ENCODE results near the gene HES2. TPM values are rescaled to one million over a fixed set of nuclear protein-coding genes. Genes with fewer than 3 reads are reported as not detected.

The HES2 gene
- polyA plus RNA-seq, 2 of the 4 experiments (the other 2 are of a cell fraction) = 0.75 to 1.8 TPM

DNA sequence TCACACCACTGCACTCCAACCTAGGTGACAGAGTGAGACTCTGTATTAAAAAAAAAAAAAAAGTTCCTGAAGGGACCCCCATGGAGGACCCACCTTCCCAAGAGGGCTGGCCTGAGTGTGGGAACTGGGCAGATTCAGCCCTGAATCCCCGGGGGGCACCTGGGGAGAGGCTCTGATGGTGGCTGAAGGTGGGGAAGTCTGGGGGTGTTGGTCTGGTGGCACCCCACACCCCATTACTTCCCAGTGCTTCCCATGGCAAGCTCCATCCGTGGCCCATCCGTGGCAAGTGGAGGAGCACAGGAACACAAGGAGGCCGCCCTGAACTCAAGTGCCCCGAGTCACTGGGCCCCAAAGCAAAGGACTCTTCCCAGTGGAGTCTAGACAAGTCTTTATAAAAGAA, 47.0 kb upstream of the HES2 start:
- CTCF ChIA-PET = interaction anchor here (0.6 to 3.2 kb wide), 6 partner anchors 9 to 142 kb away, joined by 3 to 11 read pairs (median 4); no protein-coding TSS in a partner anchor
- no peaks in the 10 kb centered on the region for H3K9me3 ChIP-seq
- TF ChIP-seq CHD2 (IDR thresholded peaks at IDR 0.05; ENCODE audit: low read length, partially characterized antibody) (no peak), MYC (IDR thresholded peaks at IDR 0.05; ENCODE audit: borderline replicate concordance, low read length) (no peak), JUNB (IDR thresholded peaks at IDR 0.05) (no peak), ZNF302 (CRISPR knock-in tag; IDR thresholded peaks at IDR 0.05) (no peak), TP53 (CRISPR knock-in tag; IDR thresholded peaks at IDR 0.05) (no peak), ATOH8 (CRISPR knock-in tag; IDR thresholded peaks at IDR 0.05; ENCODE audit: low read depth) (no peak), KDM1A (IDR thresholded peaks at IDR 0.05; ENCODE audit: low read depth) (no peak), PHF8 (IDR thresholded peaks at IDR 0.05; ENCODE audit: borderline replicate concordance, low read depth) (no peak), EHMT2 (IDR thresholded peaks at IDR 0.05; ENCODE audit: low read depth) (no peak), CTCF (IDR thresholded peaks at IDR 0.05) (no peak), HMGXB4 (CRISPR knock-in tag; IDR thresholded peaks at IDR 0.05; ENCODE audit: borderline replicate concordance) (no peak), FOSL2 (IDR thresholded peaks at IDR 0.05) (no peak), FOSL2 (CRISPR knock-in tag; IDR thresholded peaks at IDR 0.05) (no peak), POLR2A (IDR thresholded peaks at IDR 0.05; ENCODE audit: low read length) (no peak), ZSCAN20 (CRISPR knock-in tag; IDR thresholded peaks at IDR 0.05) (no peak), MAZ (IDR thresholded peaks at IDR 0.05; ENCODE audit: borderline replicate concordance, low read depth, low read length) (no peak), NR3C1 (IDR thresholded peaks at IDR 0.05) (no peak), GATA3 (IDR thresholded peaks at IDR 0.05; ENCODE audit: borderline replicate concordance) (no peak), TFCP2L1 (CRISPR knock-in tag; IDR thresholded peaks at IDR 0.05) (no peak)
- TF ChIP-seq, protein P1, sequence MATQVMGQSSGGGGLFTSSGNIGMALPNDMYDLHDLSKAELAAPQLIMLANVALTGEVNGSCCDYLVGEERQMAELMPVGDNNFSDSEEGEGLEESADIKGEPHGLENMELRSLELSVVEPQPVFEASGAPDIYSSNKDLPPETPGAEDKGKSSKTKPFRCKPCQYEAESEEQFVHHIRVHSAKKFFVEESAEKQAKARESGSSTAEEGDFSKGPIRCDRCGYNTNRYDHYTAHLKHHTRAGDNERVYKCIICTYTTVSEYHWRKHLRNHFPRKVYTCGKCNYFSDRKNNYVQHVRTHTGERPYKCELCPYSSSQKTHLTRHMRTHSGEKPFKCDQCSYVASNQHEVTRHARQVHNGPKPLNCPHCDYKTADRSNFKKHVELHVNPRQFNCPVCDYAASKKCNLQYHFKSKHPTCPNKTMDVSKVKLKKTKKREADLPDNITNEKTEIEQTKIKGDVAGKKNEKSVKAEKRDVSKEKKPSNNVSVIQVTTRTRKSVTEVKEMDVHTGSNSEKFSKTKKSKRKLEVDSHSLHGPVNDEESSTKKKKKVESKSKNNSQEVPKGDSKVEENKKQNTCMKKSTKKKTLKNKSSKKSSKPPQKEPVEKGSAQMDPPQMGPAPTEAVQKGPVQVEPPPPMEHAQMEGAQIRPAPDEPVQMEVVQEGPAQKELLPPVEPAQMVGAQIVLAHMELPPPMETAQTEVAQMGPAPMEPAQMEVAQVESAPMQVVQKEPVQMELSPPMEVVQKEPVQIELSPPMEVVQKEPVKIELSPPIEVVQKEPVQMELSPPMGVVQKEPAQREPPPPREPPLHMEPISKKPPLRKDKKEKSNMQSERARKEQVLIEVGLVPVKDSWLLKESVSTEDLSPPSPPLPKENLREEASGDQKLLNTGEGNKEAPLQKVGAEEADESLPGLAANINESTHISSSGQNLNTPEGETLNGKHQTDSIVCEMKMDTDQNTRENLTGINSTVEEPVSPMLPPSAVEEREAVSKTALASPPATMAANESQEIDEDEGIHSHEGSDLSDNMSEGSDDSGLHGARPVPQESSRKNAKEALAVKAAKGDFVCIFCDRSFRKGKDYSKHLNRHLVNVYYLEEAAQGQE (IDR thresholded peaks at IDR 0.05) = no peak
- DNase-seq (ENCODE audit: low read depth in 1 of 2, low spot score in 1 of 2) = no peak
- H3K4me1 ChIP-seq = no peaks in the 10 kb centered on the region; the same call in 2 of the 3 replicates
- H3K4me3 ChIP-seq = no peak overlapping the region
- 87% methylated on average over 5 of the region's 5 CpGs for WGBS (ENCODE audit: missing lambda C conversion rate)
- POLR2A ChIA-PET = no interaction called here
- no peak for ATAC-seq
- H3K4me2 ChIP-seq = no peak overlapping the region
- no peak overlapping the region for H3K27ac ChIP-seq
- no peak for FAIRE-seq

DNA sequence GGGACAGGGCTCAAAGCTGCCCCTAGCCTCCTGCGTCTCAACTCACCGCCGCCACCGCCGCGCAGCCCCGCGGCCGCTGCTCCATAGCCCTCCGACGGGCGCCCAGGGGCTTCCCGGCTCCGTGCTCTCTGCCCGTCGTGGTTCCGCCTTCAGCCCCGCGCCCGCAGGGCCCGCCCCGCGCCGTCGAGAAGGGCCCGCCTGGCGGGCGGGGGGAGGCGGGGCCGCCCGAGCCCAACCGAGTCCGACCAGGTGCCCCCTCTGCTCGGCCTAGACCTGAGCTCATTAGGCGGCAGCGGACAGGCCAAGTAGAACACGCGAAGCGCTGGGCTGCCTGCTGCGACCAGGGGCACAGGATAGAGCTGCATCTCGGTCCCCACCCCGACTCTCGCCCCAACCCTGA, 46.3 kb upstream of the HES2 start, which contains the start of gene TNFRSF25:
TNFRSF25 (minus strand) TSS at position 151 of the 400 bp plus-strand sequence; CDS start at position 85, 66 bp downstream.
- no peak within 1 kb of the TSS for H3K27ac ChIP-seq
- H3K9me3 ChIP-seq = no peaks in the 10 kb centered on the region
- ATAC-seq (no peak), DNase-seq (ENCODE audit: low read depth in 1 of 2, low spot score in 1 of 2) (no peak), FAIRE-seq (no peak)
- H3K4me2 ChIP-seq = no peak within 1 kb of the TSS
- no peaks in the 10 kb centered on the region; the same call in 2 of the 3 replicates for H3K4me1 ChIP-seq
- ChIA-PET POLR2A (no interaction called here), CTCF (interaction anchor here (1.1 to 3.2 kb wide), 5 partner anchors 10 to 119 kb away, joined by 3 to 11 read pairs (median 5); no protein-coding TSS in a partner anchor)
- WGBS (ENCODE audit: missing lambda C conversion rate) = 96% methylated on average over 8 of the region's 43 CpGs
- no peak within 1 kb of the TSS for H3K4me3 ChIP-seq
- no peak for TF ChIP-seq JUN (IDR thresholded peaks at IDR 0.05)

Measured in A549 (cell line).